Middle frontal gyrus (tissue), 1 donor: Measurements from ENCODE around the gene INPP5E.

Experiments
- DNase-seq: peaks from one replicate; pipeline ENCODE4 v3.0.0-alpha.2; 2015; ENCODE audit warnings: low spot score; ENCODE audit errors: extremely low spot score

The INPP5E gene

DNA sequence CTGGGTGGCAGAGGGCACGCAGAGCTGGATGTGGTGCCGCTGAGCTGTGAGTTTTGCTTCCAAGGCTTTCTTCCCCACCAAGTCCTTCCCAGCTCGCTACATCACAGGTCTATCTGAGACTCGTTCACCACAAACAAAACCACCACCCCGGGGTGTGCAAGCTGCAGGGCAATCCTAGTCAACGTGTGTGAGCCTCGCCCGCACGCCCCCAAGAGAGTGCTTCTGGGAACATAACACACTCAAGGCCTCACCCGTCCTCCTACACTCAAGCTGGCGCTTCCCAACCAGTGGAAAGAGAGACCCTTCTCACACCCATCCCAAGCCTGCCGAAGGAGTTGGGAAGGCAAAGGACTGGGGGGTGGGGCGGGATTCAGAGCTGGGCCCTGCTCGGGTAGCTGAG is 50.2 kb downstream of the INPP5E start:
- no peak for DNase-seq

DNA sequence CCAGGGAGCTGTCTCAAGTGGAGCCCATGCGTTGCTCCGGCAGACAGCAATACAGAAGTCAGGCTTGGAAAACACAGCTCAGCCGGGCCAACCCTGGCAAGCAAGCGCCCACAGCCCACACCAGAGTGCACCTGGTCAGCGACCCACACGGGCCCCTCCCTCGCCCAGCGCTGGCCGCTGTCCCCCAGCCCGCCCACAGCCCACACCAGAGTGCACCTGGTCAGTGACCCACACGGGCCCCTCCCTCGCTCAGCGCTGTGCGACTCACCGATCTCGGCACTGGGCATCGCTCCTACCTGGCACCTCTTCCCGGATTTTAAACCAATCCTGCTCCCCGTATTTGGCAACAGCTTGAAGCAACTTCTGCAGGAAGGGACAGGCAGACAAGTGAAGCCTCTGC is 52.4 kb downstream of the INPP5E start:
- DNase-seq, result no peak

DNA sequence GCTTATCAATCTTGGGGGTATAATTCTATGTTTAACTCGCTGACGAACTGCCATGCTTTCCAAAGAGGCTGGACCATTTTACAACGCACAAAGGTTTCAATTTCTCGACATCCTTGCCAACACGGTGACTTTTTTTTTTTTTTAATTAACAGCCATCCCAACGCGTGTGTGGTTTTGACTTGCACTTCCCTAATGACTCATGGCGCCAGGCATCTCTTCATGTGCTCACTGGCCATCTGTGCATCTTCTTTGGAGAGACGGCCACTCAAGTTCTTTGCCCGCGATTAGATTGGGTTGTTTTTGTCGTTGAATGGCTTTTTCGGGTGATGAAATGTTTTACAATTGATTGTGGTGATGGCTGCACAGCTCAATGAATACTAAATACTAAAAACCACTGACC is 53.6 kb downstream of the INPP5E start:
- no peak for DNase-seq

DNA sequence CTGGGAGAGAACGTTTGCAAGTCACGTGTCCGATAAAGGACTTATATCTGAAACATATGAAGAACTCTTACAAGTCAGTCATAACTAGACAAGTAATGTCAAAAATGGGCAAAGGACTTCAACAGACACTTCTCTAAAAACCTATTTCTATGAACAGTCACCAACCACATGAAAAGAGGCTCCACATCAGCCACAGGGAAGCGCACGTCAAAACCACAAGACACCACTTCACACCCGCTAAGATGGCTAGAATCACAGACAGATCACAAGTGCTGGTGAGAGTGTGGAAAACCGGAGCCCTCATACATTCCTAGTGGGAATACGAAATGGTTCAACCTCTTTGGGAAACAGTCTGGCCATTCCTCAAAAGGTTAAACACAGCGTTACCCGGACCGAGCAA is 54.6 kb downstream of the INPP5E start:
- DNase-seq, result no peak

DNA sequence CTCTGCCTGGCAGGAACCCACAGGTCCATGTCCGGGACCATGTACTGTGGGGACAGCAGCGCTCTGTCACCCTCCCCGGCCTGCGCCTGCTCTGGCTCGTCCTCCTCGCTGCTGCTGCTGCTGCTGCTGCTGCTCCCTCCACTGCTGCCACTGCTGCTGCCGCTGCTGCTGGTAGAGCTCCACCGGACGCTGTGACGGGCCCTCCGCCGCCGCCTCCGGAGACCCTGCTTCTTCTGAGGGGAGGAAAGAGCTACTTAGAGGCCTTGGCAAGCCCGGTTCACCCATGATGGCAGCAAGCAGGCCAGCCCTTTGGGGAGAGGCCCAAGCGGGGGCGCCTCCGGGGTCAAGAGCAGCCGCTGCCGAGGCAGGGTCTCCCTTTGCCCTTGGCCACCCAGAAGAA is 56.2 kb downstream of the INPP5E start:
- no peak for DNase-seq

DNA sequence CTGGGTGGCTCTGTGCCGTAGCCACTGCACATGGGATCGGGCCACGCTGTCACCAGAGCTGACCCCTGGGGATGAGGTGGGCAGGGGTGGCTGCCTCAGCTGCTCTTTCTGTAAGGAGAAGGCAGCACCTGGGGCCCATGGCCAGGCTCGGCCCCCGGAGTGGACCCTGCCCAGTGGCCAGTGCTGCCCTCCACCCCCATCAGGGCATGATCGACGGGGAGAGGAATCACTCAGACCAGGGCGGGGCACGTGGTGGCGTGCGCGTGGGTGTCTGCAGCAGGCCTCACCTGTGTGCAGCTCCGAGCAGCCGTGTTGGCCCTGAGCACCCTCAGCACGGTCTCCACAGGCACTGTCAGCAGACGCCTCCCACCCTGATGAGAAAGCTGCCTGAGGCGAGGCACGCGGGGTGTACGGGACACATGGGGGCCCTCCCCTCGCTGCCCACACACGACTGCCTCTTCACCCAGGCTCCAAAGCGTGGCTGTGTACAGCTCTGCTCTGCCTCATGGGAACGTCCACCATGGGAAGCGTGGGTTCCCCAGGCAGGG is 57.6 kb downstream of the INPP5E start:
- no peak for DNase-seq

DNA sequence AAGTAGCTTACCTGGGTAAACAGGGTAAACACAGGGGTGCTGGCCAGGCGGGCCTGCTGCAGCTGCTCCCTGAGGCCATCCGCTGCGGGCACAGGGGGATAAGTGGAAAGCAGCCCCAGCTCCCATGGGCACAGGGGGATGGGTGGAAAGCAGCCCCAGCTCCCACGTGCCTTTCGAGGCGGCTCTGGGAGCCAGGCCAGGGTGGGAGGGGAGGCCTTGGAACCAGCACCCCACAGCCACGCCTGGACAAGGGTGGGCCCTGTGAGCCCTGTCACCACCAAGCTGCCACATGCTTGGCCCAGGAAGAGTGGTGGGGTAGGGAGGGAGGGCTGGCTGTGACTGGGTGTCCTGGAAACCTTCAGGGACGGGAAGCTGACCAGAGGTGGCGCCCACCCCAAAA is 58.3 kb downstream of the INPP5E start:
- DNase-seq, result no peak

DNA sequence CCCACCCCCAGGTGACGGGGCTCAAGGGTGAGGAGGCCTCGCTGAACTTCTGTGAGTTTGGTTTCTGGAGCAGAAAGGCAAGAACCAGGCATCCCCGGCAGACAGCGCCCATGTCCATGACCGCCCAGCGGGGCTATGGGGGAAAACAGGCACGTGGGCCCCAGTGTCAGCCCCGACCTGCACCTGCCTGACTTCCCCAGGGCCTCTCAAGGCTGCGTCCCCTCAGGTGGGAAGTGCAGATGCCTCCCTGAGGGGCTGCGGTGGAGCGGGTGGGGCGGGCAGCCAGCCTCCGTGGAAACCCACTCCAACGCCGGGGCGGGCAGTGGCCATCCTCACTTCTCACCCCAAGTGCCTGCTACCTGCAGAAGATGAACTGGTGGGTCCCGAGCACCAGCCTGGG is 59.3 kb downstream of the INPP5E start:
- no peak for DNase-seq

DNA sequence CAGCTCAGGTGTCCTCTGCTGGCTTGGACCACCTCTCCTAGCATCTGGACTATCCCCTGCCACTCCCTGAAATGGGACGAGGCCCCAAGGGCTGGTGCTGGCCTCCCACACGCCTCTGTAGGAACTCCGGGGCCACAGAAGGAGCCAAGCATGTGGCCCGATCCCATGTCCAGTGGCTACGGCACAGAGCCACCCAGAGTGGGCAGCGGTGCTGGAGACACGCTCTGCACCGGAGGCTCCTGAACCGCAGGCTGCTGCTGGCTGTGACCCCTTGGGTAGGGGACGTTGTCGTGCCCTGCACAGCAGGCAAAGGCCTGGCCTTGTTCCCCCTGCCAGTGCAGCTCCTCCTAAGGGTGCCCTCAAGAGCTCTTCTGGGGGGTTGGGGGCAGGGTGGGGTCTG is 59.8 kb downstream of the INPP5E start:
- no peak for DNase-seq

DNA sequence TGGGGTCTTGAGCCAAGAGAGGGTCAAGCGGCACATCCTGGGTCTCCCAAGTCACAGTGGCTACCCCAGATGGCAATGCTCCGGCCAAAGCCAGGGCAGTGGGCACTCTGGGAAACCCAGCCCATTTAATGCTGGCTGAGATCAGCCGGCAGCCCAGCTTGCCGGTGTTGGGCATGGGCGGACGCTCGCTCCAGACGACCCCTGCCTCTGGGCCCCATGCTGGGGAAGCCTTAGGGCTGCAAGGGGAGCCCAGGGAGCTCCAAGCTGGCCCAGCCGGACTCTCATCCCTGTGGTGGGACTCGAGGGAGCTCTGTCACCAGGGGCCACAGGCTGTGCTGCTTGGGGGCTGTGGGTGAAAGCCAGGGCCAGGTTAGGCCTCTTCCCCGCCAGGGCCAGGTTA is 60.2 kb downstream of the INPP5E start:
- DNase-seq, result no peak

DNA sequence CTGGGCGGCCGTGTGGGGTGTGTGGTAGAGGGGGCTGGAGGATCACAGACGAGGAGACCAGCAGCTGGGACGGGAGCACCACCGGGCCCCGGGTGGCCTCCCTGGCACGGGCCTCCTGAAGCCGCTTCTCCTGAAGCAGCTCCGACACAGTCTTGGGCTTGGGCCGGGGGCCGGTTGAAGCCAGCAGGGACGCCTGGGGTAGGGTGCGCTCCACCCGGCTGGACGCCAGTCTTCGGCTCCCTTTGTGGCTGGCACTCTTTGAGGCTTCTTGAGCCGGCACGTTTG is 60.7 kb downstream of the INPP5E start:
- no peak for DNase-seq
